PC-3 (cell line): ENCODE results near the gene TRIM71.

Source experiments
- EZH2 ChIP-seq: fragments of 300-600 bp; sonication (generic); IDR thresholded peaks from one replicate; pipeline ENCODE4 v1.6.1; 2017; ENCODE audit warnings: antibody characterized with exemption, mild to moderate bottlenecking, low read length; ENCODE audit not compliant: unreplicated experiment
- TF ChIP-seq, protein P1 (sequence below): fragments of 300-600 bp; sonication (generic); conservative IDR thresholded peaks from 2 replicates; pipeline ENCODE4 v1.5.1; 2017; ENCODE audit warnings: antibody characterized with exemption, low read depth, mild to moderate bottlenecking, low read length

DNA sequence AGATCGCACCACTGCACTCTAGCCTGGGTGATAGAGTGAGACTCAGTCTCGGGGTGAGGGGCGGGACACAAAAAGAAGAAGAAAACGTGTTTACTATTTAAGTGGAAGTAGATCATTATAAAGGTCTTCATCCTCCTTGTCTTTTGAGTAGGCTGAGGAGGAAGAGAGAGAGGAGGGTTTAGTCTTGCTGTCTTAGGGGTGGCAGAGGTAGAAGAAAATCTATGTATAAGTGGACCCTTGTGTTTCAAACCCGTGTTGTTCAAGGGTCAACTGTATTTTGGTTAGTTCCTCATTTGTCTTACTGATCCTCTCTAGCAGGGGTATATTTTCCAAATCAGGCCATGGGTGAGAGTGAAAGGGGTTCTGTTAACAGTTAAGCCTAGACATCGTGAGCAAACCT lies 40.1 kb downstream of the TRIM71 start:
- TF ChIP-seq, protein P1, sequence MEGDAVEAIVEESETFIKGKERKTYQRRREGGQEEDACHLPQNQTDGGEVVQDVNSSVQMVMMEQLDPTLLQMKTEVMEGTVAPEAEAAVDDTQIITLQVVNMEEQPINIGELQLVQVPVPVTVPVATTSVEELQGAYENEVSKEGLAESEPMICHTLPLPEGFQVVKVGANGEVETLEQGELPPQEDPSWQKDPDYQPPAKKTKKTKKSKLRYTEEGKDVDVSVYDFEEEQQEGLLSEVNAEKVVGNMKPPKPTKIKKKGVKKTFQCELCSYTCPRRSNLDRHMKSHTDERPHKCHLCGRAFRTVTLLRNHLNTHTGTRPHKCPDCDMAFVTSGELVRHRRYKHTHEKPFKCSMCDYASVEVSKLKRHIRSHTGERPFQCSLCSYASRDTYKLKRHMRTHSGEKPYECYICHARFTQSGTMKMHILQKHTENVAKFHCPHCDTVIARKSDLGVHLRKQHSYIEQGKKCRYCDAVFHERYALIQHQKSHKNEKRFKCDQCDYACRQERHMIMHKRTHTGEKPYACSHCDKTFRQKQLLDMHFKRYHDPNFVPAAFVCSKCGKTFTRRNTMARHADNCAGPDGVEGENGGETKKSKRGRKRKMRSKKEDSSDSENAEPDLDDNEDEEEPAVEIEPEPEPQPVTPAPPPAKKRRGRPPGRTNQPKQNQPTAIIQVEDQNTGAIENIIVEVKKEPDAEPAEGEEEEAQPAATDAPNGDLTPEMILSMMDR, result no peak
- no peak for TF ChIP-seq EZH2
